ENCODE data around the gene THBD.

THBD gene

DNA sequence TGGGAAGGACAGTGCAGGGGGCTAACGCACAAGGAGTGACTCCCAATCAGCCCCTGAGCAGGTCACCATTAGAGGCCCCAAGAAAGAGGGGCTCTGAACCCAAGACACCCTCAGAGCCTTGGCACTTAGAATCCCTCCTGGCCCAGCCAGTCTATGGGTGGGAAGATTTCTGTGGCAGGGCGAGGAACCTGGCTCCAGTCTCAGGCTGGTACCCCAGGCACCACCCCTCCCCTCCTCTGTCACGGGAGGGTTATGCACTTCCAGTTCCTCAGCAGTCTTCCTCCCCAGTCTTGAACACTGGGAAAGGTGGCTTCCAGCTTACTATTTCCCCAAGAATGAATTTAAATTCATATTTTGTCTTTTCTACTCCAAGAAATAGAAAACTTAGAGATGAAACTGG, 42.0 kb downstream of the THBD start:
- DNase-seq: no peak

DNA sequence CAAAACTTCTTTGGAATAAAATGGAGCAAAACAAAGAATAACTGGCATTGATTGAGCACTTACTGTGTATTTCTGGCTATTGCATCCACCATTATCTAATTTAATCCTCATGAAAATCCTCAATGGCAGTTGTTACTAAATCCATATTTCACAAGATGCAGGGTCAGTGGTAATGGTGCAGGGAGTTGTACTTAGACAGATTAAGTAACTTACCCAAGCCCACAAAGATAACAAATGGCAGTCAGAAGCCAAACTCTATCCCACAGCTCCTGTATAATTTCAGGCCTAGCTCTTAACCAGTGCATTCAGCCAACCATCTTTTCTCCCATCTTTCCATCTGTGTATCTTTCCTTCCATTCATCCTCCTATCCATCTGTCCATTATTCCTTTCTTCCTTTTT, 43.7 kb downstream of the THBD start:
- no peak for DNase-seq

DNA sequence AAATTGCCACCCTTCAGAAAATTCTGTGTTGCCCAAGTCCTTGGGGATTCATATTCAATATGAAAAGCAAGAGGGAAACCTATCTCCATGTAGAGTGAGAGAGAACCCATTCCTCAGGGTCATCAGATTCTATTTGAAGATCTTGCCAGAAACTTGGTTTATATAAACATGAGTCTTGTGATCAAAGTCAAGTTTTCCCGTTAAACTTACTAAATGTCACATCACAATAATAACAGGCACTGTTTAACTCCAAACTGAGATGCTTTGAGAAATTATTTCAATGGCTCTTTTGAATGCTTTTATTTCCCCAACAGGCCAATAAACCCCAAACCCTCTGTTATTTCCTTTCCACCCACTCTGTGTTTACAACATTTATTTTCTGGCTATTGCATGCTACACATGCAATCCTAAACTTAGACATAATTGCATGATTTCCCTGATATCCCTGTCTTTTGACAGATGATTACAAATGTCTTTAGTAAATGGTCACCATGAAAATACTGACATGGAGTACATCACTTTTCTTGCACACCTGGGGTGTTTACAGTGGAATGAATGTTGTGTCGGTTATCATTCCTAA, 45.5 kb downstream of the THBD start:
- DNase-seq: no peak

DNA sequence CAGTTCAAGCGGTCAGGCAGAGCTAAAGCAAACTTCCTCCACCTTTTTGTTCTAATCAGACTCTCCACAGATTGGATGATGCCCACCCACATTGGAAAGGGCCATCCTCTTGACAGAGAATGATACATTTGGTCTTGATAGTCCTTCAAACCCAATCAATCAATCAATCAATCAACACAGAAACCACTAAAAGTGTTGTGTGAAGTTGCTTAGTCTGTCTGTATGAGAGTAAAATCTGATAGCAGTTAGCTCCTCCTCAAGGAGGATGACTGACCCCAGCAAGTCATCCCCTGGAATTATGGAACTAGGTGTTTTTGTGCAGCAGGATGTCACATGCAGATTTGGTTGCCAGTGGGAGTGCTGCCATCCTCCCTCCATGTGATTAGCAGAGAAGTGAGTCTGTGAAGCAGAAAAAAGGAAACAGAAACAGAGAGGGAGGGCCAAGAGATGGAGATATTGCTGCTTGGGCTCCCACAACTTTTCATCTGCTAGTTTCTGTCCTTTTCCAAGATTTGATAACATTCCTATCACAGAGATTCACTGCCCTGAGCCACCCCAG, 46.3 kb downstream of the THBD start:
- no peak for DNase-seq

DNA sequence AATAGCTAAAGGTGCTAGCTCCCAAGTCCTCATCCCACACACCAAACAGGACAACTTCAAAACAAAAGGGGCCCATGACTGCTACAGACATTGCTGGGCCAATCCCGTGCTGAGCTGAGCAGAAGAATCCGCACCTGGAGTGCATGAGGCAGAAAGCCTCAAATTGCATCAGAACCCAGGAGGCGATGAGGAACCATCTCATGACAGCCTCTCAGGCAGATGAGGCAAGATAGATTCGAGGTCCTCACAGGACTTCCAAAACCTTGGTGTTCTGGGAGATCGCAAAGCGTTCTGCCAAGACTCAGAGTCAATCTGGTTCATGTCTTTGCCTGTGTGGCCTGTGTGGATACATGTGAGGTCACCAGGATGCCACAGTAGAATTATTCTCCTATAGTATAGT, 47.2 kb downstream of the THBD start:
- DNase-seq: no peak

DNA sequence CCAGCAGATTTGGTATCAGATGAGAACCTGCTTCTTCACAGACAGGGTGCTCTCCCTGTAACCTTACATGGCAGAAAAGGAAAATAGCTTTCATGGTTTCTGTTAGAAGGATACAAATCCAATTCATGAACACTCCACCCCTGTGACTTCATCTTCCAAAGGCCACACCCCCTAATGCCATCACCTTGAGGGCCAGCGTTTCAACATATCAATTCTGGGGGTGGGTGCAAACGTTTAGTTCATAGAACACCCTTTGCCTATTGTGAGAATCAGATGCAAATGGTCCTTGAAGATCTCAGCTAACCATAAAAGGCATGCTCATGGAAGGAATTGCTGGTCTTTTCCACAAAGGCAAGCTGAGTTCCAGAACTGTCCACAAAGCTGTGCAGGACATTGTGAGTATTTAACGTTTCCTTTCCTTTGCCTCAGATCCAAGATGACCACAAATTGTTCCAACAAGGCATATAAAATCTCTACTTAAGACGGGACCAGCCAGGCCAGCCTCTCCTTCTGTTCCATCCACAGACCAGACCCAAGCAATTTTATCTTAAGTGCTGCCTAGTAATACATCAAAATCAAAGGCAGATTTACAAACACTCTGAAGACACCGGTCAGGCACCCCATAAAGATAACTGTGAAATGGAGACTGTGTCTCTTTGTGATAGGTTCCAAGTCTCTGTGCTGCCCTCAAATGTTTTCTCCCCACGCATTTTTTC, 49.1 kb downstream of the THBD start:
- no peak for DNase-seq

DNA sequence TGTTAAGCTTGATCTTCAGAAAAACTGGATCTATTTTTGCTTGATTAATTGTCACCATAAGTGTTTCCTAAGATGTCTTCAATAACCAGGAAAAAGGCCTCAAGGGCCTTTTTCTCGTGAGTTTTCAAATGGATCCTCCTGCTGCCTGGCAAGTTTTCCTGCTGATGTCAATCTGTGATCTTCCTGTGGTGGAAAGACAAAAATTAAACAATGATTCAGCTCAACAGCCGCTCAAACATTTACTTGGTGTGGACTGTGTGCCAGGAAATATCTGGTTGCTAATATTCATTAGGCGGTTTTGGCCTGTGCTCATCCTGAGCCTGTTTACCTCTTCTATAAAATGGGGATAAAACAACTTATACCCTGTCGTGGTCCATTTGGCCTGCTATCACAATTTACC, 49.7 kb downstream of the THBD start:
- no peak for DNase-seq

DNA sequence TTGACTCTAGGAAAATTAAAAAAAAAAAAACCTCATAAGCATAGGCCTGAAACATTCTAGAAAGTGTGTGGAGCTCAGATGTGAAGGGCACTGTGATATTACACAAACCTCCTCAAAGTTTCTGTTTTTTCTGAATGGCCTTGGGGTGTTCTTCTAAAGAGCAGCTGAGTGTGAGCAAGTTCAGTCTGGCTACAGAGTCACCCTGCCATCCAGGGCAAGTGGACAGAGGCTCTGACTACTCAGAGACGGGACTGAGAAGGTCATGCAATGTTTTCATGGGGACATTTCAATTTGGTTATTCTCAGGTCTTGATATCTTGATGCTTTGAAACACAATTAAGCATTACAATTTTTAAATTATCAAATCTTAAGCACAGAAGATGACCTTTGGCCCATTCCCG, 51.0 kb downstream of the THBD start:
- no peak for DNase-seq

DNA sequence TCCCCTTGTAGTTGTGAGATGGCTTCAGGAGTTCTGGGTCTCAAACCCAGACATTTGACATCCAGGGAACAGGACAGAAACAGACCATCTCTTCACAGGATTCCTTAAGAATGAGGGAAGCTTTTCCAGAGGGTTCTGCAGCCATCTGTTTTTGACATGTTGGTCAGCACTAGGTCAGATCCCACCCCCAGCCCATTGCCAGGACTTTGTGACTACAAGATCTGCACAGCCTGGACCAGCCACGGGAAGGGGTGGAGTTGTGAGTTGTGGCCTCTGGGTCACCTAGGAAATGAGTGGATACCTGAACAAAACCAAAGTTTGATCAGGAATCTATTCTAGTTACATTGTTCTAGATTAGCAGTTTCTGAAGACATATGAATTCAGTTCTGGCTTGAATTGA, 53.5 kb downstream of the THBD start:
- no peak for DNase-seq

Data from activated CD4-positive, alpha-beta T cell treated with anti-CD3 and anti-CD28 coated beads for 4 hours (primary cell).